Measurements from ENCODE around the gene CBFA2T2.

GRCh38 chr20:33507461-33507860 is 17.6 kb downstream of the CBFA2T2 start:
- TF ChIP-seq EZH2 (IDR thresholded peaks at IDR 0.05; ENCODE audit: borderline replicate concordance, insufficient read depth, low read depth, low read length, poor library complexity, severe bottlenecking), result no peak
- no peak for TF ChIP-seq CTCF (IDR thresholded peaks at IDR 0.05)

All from B cell (primary cell).